DOHH2 (cell line): Measurements from ENCODE around the gene CDC16.

Experiments
- EZH2phosphoT487 ChIP-seq: fragments of 200-600 bp; sonication (generic); IDR thresholded peaks from 2 replicates; pipeline ENCODE4 v1.6.1; 2017; ENCODE audit warnings: borderline replicate concordance, mild to moderate bottlenecking, antibody characterized with exemption, low read length, moderate library complexity, mixed read lengths
- TF ChIP-seq, protein P1 (sequence below): fragments of 200-600 bp; sonication (generic); IDR thresholded peaks from one replicate; pipeline ENCODE4 v1.5.1; 2014; ENCODE audit warnings: antibody characterized with exemption, mild to moderate bottlenecking, low read depth, low read length; ENCODE audit not compliant: poor library complexity, severe bottlenecking

DNA sequence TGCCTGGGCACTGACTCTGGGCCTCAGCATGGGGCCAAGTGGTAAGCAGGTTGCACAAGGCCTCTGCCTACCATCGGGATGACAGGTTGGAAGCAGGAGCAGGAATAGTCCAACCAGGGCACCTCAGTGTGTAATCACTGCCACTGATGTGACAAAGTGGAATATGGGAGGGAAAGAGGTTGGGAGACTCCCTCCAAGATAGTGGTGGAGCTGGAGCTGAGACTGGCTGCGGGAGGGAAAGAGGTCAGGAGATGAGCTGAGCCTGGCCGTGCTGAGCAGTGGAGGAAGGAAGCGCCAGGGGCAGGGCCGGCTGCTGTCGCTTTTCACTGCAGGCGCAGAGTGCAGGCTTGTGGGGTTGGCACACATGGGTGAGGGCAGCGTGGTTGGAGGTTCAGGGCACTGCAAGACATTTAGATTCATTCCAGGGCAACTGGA lies 53.5 kb downstream of the CDC16 start:
- TF ChIP-seq, protein P1, sequence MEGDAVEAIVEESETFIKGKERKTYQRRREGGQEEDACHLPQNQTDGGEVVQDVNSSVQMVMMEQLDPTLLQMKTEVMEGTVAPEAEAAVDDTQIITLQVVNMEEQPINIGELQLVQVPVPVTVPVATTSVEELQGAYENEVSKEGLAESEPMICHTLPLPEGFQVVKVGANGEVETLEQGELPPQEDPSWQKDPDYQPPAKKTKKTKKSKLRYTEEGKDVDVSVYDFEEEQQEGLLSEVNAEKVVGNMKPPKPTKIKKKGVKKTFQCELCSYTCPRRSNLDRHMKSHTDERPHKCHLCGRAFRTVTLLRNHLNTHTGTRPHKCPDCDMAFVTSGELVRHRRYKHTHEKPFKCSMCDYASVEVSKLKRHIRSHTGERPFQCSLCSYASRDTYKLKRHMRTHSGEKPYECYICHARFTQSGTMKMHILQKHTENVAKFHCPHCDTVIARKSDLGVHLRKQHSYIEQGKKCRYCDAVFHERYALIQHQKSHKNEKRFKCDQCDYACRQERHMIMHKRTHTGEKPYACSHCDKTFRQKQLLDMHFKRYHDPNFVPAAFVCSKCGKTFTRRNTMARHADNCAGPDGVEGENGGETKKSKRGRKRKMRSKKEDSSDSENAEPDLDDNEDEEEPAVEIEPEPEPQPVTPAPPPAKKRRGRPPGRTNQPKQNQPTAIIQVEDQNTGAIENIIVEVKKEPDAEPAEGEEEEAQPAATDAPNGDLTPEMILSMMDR, result no peak
- no peak for TF ChIP-seq EZH2phosphoT487
